ENCODE measurements around the gene HIPK2.
"Not testable (repeated sequence)": the region's sequence is repeated elsewhere in the genome, so short reads cannot be mapped to it uniquely, and the experiment has no call there.

Gene HIPK2

DNA sequence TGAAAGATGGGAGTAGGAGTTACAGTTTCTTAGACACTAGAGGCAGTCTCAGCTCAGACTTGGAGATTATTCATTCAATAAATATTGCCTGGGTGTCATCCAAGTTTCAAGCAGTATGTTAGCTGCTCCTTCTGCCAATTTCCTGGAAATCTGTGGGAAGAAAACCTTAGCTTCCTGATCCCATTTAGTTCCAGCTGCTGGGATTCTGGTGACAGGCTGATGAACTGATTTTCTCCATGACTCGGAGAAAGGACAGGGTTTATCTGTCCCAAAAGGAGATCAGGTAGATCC is 158.5 kb downstream of the HIPK2 start:
- no peak for DNase-seq (ENCODE audit: low read depth)

- DNase-seq (ENCODE audit: low read depth), result no peak
These were observed 159.1 kb downstream of the HIPK2 start for GRCh38 chr7:139618482-139619366.

DNA sequence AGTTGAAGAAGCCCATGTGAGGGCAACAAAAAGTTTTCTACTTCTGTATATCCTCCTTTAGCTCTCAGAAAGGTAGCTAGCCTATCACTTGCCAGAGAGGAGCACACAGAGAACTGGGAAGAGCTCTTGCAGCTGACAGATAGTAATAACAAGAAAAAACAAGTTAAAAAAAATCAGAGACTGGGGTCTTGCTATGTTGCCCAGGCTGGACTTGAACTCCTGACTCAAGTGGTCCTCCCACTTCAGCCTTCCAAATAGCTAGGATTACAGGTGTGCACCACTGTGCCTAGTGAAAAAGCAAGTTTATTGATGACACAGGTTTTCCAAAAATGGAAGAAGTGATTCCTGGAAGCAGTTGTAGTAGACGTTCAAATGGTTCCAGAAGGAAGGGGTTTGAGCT is 160.7 kb downstream of the HIPK2 start:
- DNase-seq (ENCODE audit: low read depth), result no peak

DNA sequence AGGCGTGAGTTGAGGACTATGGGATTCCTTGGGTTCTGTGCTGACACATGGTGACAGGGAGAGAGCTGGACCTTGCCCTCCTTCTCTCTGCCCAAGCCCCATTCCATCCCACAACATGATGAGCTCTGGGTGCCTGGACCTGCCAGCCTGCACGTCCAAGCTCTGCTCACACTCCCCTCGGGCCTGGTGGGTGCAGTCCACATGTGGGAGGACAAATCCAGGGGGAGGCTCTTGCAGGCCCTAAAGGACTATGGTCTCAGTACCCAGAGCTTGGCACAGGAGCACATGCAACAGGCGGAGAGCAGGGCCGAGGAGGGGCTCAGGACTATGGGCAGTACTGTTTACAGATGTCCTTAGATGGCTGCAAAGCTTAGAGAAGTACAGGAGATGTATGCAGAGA is 162.9 kb downstream of the HIPK2 start:
- no peak for DNase-seq (ENCODE audit: low read depth)

- no peak for DNase-seq (ENCODE audit: low read depth)
These were observed 163.8 kb downstream of the HIPK2 start for GRCh38 chr7:139613971-139614411.

DNA sequence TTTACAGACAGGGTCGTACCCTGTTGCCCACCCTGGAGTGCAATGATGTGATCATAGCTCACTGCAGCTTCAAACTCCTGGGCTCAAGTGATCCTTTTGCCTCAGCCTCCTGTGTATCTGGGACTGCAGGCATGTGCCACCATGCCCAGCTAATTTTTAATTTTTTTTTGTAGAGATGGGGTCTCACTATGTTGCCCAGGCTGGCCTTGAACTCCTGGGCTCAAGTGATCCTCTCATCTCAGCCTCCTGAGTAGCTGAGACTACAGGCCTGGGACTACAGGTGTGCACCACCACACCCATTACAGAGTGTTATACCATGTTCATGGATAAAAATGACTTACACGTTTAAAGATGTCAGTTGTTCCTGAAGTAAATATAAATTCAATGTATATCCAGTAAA is 166.2 kb downstream of the HIPK2 start:
- DNase-seq (ENCODE audit: low read depth), result not testable (repeated sequence)

DNA sequence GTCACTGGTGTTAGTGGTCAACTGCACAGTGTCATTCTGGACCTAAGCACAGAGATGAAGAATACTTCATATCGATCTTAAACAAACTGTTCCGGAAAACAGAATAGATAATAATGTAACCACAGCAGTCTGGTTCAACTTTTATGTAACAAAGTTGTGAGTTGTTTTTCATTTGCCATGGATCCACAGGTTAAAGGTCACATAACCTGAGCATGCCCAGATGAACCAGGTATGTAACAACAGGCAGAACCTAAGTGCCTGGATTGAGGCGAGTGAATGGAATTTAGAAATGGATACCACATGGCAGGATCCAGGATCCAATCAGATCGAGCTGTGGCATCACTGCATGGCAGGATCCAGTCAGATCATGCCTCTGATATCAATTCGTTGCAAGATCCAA is 167.2 kb downstream of the HIPK2 start:
- DNase-seq (ENCODE audit: low read depth), result no peak

DNA sequence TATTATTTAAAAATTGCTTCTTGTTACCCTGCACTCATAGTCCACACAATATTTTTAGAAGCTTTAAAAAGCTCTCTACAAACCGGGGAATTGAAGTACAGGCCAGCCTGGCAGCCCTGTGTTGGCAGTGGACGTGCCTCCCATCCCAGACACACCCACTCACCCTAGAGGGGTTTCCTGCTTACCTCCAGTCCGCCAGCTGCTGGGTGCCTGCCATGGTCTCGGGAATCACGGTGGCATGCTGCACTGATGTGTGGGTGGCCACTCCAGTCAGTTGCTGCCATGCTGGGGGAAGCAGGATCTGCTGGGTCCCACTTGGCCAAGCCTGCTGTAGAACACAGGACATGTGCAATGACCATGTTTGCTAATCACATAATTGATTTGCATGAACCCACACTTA is 173.9 kb downstream of the HIPK2 start:
- DNase-seq (ENCODE audit: low read depth), result no peak

GRCh38 chr7:139603282-139603681 is 174.5 kb downstream of the HIPK2 start:
- DNase-seq (ENCODE audit: low read depth), result no peak

DNA sequence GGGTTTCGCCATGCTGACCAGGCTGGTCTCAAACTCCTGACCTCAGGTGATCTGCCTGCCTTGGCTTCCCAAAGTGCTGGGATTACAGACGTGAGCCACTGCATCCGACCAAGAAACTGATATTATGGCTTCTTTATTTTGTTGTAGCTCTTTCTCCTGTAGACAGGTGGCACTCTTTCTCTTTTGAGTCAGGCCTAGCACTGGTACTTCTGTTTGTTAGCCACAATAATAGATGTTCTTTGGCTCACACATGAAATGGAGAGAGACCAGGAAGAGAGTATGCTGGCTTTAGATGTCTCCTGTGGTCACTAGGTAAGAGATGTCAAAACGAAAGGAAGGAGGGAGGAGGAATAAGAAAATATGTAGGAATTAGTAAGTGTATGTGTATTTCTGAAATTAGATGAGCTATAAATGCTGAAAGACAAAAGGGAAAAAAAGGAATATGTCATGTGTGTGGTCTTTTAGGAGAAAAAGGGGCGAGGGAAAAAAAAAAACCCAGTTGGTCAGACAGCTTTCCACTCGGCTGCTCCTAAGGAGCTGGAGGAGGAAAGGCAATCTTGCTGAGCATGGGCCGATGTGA is 175.6 kb downstream of the HIPK2 start:
- DNase-seq (ENCODE audit: low read depth), result no peak

- no peak for DNase-seq (ENCODE audit: low read depth)
These were observed 176.6 kb downstream of the HIPK2 start for GRCh38 chr7:139601176-139601575.

DNA sequence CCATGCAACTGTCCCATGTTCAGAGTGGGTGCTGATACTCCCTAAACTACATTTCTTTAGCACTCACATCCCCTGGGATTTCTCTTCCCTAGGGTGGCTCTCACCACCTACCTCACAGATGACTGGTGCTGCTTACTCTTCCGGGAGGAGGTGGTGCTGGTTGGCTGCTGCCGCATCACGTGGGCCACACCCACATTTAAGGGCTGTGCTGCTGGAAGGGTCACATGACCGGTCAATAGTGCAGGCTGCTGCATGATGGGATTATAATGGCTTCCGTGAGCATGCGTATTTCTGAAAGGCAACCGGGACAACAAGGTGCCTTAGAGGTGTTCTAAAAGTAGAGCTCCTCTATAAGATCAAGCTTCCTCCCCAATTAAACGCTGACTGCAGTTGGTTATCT is 177.5 kb downstream of the HIPK2 start:
- no peak for DNase-seq (ENCODE audit: low read depth)

GRCh38 chr7:139598642-139599041 is 179.2 kb downstream of the HIPK2 start:
- DNase-seq (ENCODE audit: low read depth), result no peak

- DNase-seq (ENCODE audit: low read depth), result no peak
These were observed 180.8 kb downstream of the HIPK2 start for GRCh38 chr7:139597028-139597427.

GRCh38 chr7:139596626-139597025 is 181.2 kb downstream of the HIPK2 start:
- no peak for DNase-seq (ENCODE audit: low read depth)

GRCh38 chr7:139595806-139596205 is 182.0 kb downstream of the HIPK2 start:
- DNase-seq (ENCODE audit: low read depth), result no peak

DNA sequence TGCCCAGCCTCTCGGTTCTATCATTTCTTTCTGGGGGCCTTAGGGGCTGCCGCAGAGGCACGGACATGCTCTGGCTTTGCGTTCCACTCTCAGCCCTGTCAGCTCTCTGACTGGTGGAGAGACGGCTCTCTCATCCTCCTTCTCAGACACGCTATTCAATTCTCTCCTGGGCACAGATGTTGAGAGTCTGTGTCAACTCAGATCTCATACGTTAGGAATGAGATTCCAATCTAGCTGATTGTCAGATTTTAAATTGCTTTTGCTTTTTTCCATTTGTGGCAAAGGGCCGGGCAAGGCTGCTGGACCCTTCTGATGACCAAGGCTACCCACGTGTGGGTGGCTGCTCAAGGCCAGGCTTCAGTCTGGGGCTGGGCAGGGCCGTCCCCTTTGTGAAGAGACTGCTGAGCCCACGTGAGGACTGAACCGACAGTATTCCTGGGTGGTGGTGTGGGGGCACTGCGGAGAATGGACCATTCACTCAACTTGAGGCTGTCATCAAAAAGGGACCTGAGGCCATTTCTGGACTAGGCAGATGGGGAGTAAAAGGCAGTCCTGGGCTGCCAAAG is 182.8 kb downstream of the HIPK2 start:
- DNase-seq (ENCODE audit: low read depth), result no peak

- no peak for DNase-seq (ENCODE audit: low read depth)
These were observed 183.7 kb downstream of the HIPK2 start for GRCh38 chr7:139594090-139594489.

DNA sequence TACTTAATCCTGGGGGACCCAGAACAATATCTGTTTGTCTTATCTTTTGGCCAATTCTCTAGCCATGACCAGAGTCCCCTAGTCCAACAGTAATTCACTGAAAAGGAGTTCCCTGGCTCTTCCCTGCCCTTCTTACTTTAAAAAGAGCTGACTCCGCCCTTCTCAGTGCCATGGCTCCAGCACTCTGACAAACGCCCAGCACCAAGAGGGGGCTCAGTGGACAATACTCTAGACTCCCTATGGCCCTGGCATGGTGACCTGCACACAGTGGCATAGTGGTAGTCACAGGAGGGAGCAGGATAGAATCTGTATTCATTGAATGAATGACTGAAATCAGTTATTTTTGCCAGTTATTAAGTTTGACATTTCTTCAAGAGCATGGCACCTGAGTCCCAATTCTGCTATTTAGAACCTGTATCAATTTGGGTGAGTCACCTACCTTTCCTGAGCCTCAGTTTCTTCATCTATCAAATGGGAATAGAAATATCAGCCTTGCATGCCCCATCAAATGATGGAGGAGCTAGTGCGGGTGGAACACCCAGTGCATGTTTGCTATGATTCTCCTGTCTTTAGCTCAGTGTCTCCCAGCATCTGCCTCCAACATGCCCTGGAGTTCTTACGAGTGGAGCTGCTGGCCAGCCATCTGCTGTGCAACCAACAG is 184.9 kb downstream of the HIPK2 start:
- no peak for DNase-seq (ENCODE audit: low read depth)

- DNase-seq (ENCODE audit: low read depth), result no peak
These were observed 186.1 kb downstream of the HIPK2 start for GRCh38 chr7:139591550-139592195.

- DNase-seq (ENCODE audit: low read depth), result no peak
These were observed 188.3 kb downstream of the HIPK2 start for GRCh38 chr7:139589474-139589873.

GRCh38 chr7:139588632-139589031 is 189.2 kb downstream of the HIPK2 start:
- DNase-seq (ENCODE audit: low read depth), result no peak

GRCh38 chr7:139587535-139587934 is 190.3 kb downstream of the HIPK2 start:
- DNase-seq (ENCODE audit: low read depth), result no peak
